GM12892 (cell line): ENCODE results near the gene KCNH1.

Source experiments
- DNase-seq: peaks from one replicate; pipeline ENCODE4 v3.0.0; 2011; ENCODE audit not compliant: insufficient read length
- FAIRE-seq: peaks from 2 replicates; lab custom pipeline; 2011; peaks lifted over from hg19 to GRCh38; lab: Jason Lieb, UNC
- POLR2A ChIP-seq: IDR thresholded peaks from 2 replicates; pipeline ENCODE4 v1.6.1; 2011; ENCODE audit warnings: low read depth, low read length, control low read depth
- POLR2AphosphoS5 ChIP-seq: IDR thresholded peaks from 2 replicates; pipeline ENCODE4 v1.6.1; 2011; ENCODE audit warnings: low read depth, low read length, control low read depth
- TAF1 ChIP-seq: IDR thresholded peaks from 2 replicates; pipeline ENCODE4 v1.6.1; 2011; ENCODE audit warnings: low read depth, mild to moderate bottlenecking, control low read depth, low read length, borderline replicate concordance

Gene KCNH1

GRCh38 chr1:210841926-210842625 lies 291.9 kb downstream of the KCNH1 start:
- no peak for TF ChIP-seq POLR2A
- no peak for TF ChIP-seq POLR2AphosphoS5
- TF ChIP-seq TAF1 = no peak
- FAIRE-seq = no peak
- no peak for DNase-seq

- no peak for FAIRE-seq
- TF ChIP-seq TAF1 (no peak), POLR2AphosphoS5 (no peak), POLR2A (no peak)
- DNase-seq = no peak
Measured at GRCh38 chr1:210830034-210831028, 303.6 kb downstream of the KCNH1 start.

- no peak for FAIRE-seq
- TF ChIP-seq TAF1 (no peak), POLR2AphosphoS5 (no peak), POLR2A (no peak)
Measured at GRCh38 chr1:210828996-210829596, 304.9 kb downstream of the KCNH1 start.

GRCh38 chr1:210827481-210827880 lies 306.5 kb downstream of the KCNH1 start:
- TF ChIP-seq POLR2A = no peak
- no peak for DNase-seq
- FAIRE-seq = no peak

More at GRCh38 chr1:210828996-210829596, 304.9 kb downstream of the KCNH1 start:
- no peak for DNase-seq

- no peak for FAIRE-seq
- no peak for DNase-seq
- no peak for TF ChIP-seq TAF1
- no peak for TF ChIP-seq POLR2AphosphoS5
- TF ChIP-seq POLR2A = no peak
Measured at GRCh38 chr1:210826686-210827085, 307.3 kb downstream of the KCNH1 start.

GRCh38 chr1:210822932-210823331 lies 311.0 kb downstream of the KCNH1 start:
- FAIRE-seq = no peak
- no peak for DNase-seq
- no peak for TF ChIP-seq TAF1
- no peak for TF ChIP-seq POLR2AphosphoS5
- TF ChIP-seq POLR2A = no peak

- DNase-seq (no peak), FAIRE-seq (no peak)
- no peak for TF ChIP-seq TAF1
Measured at GRCh38 chr1:210822241-210822640, 311.7 kb downstream of the KCNH1 start.

- FAIRE-seq (no peak), DNase-seq (no peak)
- no peak for TF ChIP-seq POLR2A
- no peak for TF ChIP-seq POLR2AphosphoS5
- no peak for TF ChIP-seq TAF1
Measured at GRCh38 chr1:210821615-210822014, 312.3 kb downstream of the KCNH1 start.

GRCh38 chr1:210819266-210819665 lies 314.7 kb downstream of the KCNH1 start:
- DNase-seq (no peak), FAIRE-seq (no peak)
- TF ChIP-seq POLR2AphosphoS5 = no peak
- TF ChIP-seq TAF1 = no peak

- FAIRE-seq = no peak
- no peak for DNase-seq
- TF ChIP-seq TAF1 (no peak), POLR2AphosphoS5 (no peak), POLR2A (no peak)
Measured at GRCh38 chr1:210817385-210818275, 316.3 kb downstream of the KCNH1 start.
